Subcutaneous adipose tissue (tissue), 4 donors: ENCODE data around the gene VSTM5. TPM values are rescaled to one million over a fixed set of nuclear protein-coding genes. Genes with fewer than 3 reads are reported as not detected.

Experiments used
- small RNA-seq: library from RNA; depleted of rRNA; stranded (forward); fragments of <200 nt; gene quantifications from one replicate; pipeline ENCODE3, GENCODE V24; 2016
- total RNA-seq, 4 donors: library from RNA; depleted of rRNA; stranded (reverse); fragments of >200 nt; gene quantifications; one replicate each; pipeline ENCODE4 v1.1.0, GENCODE V29; 2016
- TF ChIP-seq, protein P1 (sequence below): fragments of 450-650 bp; IDR thresholded peaks from one replicate; pipeline ENCODE4 v1.5.1; 2016; ENCODE audit warnings: low read depth, mild to moderate bottlenecking, control low read depth, antibody characterized with exemption, moderate library complexity

Gene VSTM5
- total RNA-seq, 4 donors from 2014 or later = not detected

DNA sequence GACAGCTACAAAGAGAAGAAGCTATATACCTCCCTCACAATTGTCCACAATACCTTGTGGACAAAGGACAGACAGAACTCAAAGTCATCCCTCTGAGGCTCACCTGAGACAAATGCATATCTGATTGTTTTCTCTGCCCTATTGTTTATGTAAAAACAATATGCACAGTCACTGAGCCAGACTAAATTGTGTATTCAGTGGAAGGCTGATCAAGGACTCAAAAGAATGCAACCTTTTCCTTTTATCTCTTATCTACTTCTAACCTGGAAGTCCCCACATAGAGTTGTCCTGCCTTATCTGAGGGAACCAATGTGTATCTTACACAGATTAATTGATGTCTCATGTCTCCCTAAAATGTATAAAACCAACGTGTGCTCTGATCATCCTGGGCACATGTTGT, 80.3 kb downstream of the VSTM5 start:
- TF ChIP-seq, protein P1, sequence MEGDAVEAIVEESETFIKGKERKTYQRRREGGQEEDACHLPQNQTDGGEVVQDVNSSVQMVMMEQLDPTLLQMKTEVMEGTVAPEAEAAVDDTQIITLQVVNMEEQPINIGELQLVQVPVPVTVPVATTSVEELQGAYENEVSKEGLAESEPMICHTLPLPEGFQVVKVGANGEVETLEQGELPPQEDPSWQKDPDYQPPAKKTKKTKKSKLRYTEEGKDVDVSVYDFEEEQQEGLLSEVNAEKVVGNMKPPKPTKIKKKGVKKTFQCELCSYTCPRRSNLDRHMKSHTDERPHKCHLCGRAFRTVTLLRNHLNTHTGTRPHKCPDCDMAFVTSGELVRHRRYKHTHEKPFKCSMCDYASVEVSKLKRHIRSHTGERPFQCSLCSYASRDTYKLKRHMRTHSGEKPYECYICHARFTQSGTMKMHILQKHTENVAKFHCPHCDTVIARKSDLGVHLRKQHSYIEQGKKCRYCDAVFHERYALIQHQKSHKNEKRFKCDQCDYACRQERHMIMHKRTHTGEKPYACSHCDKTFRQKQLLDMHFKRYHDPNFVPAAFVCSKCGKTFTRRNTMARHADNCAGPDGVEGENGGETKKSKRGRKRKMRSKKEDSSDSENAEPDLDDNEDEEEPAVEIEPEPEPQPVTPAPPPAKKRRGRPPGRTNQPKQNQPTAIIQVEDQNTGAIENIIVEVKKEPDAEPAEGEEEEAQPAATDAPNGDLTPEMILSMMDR = no peak

Small RNA genes lying within 50 kb of the gene (small RNA-seq; reads per million reads assigned to genes)
- gene RF00019 = 0.49 reads per million

Other genes with a start within 250 kb of the VSTM5 start
- 10 to 100 TPM; 21.7 to 25.1 (median 23.9) TPM for gene CEP295, start 188.9 kb downstream of the VSTM5 start, total RNA-seq
- 100 to 1,000 TPM in 3 of 4 donors, 10 to 100 TPM in 1; 96.5 to 208 (median 165) TPM for gene TAF1D, start 109.1 kb downstream of the VSTM5 start, total RNA-seq
- 10 to 100 TPM; 42.2 to 58.6 (median 50.5) TPM for gene C11orf54, start 108.9 kb downstream of the VSTM5 start, total RNA-seq
- 10 to 100 TPM; 20.4 to 28.9 (median 23.4) TPM for gene MED17, start 66.3 kb downstream of the VSTM5 start, total RNA-seq
- gene HEPHL1, start 170.7 kb upstream of the VSTM5 start, total RNA-seq = not detected